ENCODE data around the gene VPS29.
A peak's percentile ranks its signal among the peaks of the same experiment; 100 is the strongest.

DNA sequence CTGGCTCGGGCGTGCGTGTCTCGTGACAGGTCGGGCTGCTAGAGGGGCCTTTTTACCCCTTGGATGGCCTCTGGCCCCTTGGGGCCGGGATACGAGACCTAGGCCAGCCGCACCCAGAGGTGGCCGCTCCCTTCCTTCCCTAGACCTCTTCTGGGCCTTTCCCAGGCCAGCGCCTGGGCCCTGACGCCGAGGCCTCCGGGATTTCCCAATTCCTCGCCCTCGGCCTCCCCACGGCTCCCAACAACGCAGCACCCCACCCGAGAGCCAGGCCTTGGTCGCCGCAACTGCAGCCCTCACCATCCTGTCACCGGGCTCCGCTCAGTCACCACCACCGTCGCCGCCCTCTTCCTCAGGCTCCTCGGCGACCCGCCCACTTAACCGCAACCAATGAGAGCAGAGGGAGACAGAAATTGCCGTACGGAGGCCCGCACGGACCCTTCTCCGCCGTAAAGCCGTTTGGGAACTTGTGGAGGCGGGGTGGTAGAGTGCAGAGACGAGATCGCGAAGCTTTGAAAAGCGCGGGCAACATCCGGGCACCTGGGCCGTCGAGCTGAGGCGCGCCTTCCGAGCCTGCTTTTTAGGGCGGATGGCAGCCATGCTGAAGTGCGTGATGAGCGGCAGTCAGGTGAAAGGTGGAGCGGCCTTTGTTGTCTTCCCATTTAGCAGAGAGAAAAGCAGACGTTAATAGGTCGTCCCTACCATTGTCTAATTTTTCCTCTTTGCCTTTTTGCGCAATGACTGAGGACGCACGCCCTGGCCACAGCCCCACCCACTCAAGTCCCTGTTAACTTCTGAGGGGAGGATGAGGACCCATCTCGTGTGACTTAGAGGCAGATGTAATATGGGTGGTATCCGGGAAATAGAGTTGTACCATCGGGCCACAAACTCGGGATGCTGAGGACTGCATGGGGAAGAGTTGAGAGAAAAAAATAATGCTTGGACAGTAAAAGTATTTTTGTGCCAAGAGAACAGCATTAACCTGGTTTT lies at the start of gene VPS29, which contains the start of gene RAD9B:
- TF ChIP-seq CTCF (IDR thresholded peaks at IDR 0.05 in 4 of 5, conservative IDR thresholded peaks at IDR 0.05 in 1 of 5) (no peak), POLR2A (IDR thresholded peaks at IDR 0.05) (peak; percentile 95 to 97)

Measured in gastrocnemius medialis (tissue), 4 donors.